HG03575 (cell line): ENCODE measurements around the gene GBE1.
"Not testable (repeated sequence)": the region's sequence is repeated elsewhere in the genome, so short reads cannot be mapped to it uniquely, and the experiment has no call there.

Experiments used
- ATAC-seq: cut with Tn5 transposase; IDR thresholded peaks from one replicate; pipeline ENCODE4 v1.9.1; 2021; ENCODE audit not compliant: unreplicated experiment, insufficient number of reproducible peaks, low FRiP score; ENCODE audit errors: extremely low read depth

GBE1 gene

DNA sequence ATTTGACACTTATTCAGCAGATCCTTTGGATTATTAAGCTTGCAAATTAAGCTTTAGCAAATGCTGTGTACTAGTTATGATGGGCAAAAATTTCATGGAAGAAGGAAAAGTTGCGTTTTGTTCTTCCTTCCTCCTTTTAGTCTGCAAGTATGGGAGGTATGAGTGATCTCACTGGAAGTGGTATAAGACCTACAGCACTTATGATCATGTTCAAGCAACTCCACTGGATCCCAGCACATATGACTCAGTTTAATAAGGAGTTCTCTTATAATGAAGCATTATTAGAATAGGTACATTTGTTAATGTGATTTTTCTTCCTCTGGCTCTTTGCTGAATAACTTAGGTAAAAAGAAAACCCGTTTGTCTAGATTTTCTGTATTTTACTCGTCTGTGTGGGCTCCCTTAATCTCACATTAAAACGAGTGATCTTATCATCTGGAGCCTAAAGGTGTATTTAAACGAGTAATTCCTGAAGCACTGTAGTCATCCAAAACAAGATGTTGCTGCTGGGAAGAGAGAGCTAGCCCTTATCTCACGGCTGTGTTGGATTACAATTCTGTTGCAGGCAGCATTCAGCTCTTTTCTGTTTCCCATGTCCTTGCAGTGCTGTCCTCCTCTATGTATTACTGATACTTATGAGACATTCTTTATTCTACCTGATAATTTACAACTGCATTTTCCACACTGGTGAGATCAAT lies 264.9 kb downstream of the GBE1 start:
- no peak for ATAC-seq

DNA sequence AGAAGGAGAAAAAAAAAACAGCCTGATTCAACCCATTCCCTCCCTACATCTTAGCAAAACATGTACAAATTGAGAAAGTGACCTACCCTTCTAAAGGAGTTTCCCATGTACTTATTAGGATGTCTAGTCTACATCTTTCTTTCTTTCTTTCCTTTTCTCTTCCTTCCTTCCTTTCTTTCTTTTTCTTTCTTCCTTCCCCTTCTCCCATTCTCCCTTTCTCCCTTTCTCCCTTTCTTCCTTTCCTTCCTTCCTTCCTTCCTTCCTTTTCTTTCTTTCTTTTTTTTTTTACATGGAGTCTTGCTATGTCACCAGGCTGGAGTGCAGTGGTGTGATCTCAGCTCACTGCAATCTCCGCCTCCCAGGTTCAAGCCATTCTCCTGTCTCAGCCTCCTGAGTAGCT lies 269.0 kb downstream of the GBE1 start:
- ATAC-seq, result not testable (repeated sequence)

DNA sequence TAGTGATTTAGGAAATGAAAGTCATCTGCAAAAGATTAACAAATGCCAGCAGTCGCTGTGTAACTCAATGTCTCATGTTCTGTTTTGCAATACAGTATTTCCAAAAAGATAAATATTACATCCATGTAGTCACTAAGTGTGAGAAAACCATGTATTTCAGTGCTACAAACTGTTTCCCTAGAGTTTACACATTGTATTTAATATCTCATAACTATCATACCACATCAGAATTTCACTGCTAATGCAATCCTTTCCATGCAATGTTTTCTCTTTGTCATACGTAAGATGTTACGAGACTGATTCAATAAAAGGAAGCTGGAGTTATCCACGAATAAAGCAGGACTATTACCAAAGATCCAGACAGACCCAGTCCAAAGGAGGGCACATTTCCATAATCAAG lies 269.4 kb downstream of the GBE1 start:
- no peak for ATAC-seq

DNA sequence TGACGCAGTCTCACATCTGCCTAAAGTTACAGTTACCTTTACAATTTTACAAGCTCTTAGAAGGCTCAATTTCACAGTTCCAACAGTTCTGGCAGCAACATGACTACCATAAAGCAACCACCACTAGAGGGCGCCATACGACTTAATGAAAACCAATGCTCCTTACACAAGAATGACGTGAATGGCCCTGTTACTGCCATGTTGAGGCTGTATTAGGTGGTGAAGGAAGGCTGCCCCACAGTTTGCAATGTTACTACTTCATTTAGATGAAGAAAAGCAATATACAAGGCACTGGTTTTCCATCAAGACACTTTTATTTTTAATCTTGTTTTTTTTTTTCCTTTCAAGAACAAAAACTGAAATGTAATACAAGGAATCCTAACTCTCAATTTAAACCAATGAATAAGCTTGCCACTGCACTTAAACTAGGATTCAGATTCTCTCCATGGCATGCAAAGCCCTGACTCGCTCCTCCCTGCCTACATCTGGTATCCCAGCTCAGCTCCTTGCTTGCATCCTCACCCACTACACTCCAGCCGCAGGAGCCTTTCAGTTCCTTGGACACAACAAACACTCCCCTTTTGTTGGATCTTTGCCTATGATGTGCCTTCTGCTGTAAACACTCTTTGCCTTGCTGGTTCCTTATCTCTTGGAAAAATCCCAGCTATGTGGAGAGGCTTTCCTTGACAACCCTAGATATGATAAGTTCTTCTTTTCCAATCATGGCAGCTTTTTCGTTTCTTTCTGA lies 270.7 kb downstream of the GBE1 start:
- peak; percentile 89 for ATAC-seq

DNA sequence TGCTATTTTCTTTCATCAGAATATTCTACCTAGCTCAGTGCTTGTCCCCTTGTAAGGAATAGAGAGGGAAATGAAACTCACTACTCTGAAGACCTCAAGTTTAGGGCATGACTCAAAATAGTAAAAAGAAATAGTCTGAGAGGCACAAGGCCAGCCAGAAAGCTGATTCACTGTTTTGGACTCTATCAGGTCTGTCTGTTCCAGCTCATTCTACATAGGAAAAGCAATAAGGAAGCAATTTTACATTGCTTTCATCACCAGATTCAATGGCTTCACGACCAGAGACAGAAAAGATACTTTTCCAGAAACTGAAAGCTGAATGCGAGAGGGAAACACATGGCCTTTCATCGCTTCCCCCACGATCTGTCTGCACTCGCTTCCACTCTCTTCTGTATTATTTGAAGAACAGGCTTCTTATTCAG lies 276.0 kb downstream of the GBE1 start:
- peak; percentile 98 for ATAC-seq

DNA sequence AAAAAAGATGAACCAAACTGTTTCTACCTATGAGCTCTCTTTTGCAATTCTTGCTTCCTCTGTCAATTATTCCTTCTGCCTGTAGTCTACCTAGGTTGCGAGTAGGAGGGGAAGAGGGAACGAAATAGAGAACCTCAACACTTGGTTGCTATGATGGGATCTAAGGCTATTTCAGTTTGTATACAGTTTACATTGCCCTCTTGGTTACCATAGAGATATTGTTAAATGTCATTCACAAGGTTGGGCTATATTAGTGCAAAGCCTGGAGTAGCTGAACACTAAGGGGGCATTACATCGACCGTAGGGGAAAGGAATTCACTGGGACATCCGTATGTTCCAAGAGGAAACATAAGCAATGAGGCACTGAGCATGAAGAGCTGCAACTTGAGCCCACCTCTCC lies 276.9 kb downstream of the GBE1 start:
- ATAC-seq, result no peak

DNA sequence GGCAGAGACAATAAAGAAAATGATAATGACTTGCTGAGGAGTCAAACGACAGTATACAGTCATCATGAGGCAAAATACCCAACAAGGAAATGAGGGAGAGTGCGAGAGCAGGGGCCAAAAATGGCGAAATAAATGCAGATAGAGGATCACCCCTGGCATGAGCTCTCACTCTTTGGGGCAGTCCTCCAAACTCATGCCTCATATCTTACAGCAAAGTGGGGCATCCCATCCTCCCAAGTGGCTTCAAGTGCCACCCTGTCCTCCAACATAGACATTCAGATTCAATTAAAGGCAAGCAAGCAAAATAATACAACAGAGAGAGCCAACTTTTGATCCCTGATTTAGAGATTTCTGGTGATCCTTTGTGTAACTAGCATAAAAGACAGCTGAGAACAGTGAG lies 278.4 kb downstream of the GBE1 start:
- ATAC-seq, result no peak

DNA sequence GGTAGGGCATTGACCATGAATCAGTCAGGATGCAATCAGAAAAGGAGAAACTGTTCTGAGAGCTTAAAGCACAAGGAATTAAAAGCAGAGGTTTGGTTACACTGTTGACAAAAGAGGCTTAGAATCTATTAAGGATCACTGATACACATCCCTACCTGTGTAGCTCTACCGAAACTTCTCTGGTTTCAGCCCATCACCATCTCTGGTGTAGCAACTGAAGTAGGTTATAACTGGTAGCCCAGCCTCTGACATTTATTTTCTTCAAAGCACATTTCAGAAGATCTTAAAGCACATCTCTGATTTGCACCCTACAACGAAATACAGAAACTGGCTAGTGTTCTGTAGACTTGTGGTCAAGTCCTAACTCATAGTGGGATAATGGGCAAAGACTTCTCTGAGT lies 283.7 kb downstream of the GBE1 start:
- no peak for ATAC-seq

DNA sequence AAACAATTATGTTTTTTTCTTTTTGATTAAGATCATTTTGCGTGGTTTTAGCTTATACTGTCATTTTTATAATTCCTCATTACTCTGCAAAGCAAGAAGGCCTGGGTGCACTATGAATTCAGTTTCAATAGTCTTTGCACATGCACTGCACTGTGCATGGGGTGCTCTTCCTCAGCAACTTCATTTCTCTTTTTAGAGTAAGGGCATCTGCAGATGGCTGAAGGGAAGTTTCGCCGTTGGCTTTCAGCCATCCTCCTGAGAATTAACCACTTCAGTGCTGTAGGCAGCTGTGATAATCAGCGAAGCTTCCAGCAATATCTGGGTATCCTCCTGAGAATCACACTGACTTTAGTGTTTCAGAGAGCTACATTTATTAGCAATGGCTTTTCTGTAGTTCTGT lies 284.8 kb downstream of the GBE1 start:
- ATAC-seq, result no peak

DNA sequence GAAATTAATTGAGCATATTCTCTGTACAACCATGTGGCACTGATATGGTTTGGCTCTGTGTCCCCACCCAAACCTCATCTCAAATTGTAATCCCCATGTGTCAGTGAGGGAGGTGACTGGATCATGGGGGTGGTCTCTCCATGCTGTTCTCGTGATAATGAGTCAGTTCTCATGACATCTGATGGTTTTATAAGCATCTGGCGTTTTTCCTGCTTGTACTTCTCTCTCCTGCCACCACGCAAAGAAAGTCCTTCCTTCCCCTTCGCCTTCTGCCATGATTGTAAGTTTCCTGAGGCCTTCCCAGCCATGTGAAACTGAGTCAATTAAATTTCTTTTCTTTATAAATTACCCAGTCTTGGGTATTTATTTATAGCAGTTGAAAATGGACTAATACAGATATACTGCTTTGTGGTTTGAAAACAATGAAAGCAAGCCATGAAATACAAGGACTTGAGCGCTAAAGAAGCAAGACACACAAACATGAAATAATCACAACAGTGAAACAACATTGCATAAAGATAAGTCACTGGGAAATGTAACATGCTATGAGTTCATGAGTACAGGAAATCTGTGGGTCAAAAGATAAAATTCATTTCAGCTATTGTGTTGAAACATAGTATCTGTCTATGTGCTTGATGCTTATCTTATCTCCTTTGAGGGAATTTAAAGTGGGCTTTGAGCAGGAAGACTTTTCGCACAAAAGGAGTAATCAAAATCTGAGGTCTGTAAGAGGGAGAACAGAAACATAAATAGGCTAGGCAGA lies 288.7 kb downstream of the GBE1 start:
- ATAC-seq, result no peak

DNA sequence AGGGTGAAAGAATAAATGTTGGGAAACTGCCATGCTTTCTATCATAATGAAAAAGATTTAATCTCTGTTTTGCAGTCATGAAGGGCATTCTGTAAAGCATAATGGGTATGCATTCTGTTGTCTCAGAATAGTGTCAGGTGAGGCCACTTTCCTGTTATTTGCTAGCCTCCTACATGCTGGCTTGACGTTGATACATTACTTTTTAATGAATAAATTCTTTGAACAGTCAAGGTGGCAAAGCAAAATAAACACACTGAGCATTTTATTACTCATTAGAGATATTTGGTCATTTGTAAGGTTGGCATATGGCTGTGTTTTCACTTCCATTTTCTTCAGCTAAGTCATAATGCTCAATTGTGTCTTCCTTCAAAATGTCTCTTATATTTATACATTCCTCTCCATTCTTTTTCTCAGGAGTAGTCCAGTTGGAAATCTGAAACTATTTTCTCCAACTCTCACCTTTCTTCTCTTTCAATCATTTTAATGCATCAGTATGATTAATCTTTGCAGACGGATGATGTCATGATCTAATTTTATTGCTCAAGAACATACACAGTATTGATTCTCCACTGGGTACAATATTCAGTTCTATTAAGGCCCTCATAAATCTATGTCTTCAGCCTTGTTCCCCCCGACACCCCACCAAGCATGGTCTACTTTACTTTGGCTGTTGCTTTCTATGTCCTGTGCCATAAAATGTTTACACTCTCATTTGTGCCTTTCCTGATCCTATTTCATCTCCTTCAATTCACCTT lies 290.7 kb downstream of the GBE1 start:
- ATAC-seq, result no peak

DNA sequence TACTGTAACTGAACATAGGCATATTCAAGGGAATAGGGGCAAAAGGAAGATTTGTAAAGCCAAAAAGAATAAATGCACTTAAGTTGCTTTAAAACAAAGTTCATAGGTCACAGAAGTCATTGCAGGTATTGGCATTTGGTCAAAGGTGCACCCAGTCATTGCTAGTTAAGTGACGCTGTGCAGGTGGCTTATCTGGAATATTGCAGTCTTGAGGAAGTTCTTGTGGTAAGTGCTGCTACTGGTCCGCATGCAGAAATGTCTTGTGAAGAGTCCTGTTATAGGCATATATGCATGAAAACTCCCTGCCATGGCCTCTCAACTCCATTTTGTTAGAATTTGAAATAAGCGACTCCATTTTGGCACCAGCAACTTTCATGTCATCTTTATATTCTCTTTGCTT lies 293.1 kb downstream of the GBE1 start:
- no peak for ATAC-seq

DNA sequence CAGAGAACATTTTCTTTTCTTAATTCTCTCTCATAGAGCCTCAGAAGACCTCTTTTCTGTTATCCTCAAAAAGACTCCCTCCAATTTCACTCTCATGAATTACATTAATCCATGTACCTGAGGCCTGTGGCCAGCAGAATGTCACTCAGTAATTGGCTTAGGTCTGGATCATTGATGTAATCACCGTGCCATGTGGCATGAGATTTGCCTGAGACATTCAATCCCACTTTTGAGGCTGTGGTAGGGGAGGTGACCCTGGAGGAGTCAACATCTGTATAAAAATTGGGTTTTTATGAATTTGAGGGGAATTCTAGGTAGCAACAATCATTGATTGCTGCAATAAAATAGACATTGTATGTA lies 295.3 kb downstream of the GBE1 start:
- no peak for ATAC-seq

DNA sequence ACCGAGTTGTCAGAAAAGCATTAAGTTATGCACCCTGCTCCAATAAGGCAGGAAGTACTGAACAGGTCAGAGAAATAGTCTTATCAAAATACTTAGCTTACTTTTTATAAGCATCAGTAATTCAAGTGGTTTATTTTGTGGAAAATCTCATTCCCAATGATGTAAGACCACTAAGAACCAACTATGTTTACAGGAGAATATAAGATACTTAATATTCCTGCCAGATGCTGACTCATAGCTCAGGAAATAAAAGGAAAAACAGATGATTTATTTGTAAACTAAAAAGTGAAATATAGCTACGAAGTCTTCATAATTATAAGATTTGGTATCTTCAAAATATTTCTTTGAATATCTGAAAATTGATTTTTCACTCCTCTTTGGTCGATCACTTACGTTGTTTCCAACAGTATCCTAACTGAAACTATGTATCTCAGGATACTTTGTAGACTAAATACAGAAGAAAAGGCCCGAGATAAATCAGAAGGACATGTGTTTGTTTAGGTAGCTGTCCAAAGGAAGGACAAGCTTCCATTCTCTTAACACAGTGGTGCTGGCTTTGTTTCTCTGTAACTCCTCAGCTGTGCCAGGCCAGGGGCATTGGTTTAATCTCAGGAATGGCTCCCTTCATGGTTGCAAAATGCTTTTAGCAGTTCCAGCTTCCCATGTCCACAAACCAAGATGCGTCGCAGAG lies 295.8 kb downstream of the GBE1 start:
- no peak for ATAC-seq

DNA sequence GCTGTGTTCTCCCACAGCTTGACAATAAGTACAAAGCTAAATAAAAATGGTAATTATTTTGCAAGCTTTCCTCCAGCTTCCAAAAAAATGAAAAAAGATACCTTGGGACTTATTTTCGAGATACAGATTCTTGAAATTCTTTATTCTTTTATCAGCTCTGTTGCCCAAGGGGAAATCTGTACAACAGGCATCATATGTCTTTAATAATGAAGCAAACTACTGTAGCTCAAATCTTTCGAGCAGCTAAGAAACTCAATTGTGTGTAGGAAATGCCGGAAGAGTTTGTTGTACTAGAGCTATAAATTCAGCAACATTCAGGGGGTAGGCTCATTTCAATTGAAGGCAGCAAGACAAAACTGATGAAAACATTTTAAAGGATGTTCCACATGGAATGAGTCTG lies 297.7 kb downstream of the GBE1 start:
- ATAC-seq, result no peak

DNA sequence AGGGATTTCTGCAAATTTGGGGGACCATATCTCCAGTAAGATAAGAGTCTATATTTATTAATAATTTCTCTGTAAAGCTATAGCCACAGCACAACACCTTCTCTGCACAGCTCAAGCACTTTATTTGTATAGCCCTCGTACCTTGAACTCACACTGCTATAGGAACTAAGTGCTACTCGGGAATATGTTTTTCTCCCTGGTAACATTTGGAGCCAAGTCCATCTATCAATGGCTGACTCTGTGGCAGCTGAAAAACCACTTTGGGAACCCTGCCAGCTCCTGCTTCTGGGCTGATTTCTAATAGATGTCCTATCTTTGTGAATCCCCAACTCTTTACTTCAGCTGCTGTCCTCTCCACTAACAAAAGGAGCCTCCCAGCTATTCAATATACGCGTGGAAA lies 298.5 kb downstream of the GBE1 start:
- no peak for ATAC-seq

DNA sequence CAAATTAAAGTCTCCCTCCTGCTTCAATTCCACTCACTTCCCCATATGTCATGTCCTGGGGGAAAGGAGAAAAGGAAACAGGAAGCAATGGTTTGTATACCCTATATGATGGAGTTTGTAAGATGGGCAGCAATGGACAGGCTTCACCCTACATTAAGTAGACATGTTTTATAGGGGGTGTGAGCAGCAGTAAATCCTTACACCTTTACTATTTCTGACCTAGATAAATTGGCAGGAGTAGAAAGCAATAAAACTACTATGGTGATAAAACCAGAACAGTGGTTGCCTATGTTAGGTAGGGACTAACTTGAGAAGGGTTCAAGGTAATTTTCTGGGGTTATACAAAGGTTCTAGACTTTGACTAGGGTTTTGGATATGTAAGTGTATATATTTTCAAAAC lies 301.7 kb downstream of the GBE1 start:
- no peak for ATAC-seq

DNA sequence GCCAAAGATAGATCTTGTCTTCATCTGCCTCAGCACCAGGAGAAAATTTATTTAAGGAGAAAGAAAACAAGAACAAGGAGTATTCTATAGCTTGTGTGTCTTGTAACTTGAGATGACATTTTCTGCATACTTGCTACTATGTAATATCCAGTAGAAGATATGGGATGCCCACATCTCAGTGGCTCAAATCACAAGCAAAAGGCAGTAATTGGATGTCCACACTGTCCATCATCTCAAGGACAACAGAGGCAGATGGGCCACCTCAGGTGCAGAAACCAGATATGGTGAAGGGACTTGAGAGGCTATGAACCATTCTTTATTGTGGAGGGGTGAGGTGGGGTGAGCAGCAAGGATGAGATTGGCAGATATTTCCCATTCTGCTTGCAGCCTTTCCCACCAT lies 309.0 kb downstream of the GBE1 start:
- no peak for ATAC-seq

DNA sequence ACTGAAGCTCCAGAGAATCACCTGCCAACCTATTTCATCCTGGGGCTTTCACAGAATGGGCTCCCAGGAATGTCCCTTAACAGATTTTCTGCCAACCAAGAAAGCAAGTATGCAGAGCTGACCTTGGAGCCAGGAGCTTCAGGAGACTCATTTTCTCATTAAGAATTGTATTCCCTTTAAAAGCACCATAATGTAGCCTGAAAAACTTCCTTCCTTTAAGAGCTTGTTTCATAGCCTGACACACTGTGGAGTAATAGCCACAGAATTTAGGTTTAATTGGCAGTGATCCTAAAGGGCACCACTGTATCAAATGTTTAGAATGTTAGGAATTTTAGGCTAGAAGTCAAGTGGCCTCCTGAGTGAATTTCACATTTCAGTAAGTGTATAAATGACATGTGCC lies 309.8 kb downstream of the GBE1 start:
- ATAC-seq, result no peak
